ENCODE measurements around the gene ARHGAP42.

DNA sequence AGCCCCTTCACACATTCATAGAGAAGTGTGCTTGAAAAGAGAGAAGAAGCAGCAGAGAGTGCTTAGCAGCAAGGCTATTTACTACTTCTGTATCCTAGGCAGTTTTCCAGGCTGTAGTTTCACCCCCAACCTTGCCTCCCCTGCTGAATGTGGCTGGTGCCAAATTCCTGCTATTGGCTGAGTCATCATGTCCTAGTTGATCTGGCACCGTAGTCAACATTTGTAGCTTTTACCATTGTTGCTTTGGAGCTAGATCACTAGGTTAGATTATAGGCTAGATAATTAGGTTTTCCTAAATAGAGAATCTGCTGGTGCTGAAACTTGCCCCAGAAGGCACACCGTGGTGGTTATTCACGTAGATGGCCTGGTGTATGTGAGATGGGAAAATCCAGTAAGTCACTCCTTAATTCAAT lies 32.7 kb downstream of the ARHGAP42 start:
- TF ChIP-seq POLR2AphosphoS5 (IDR thresholded peaks at IDR 0.05; ENCODE audit: borderline replicate concordance, low read depth, low read length) (no peak), EZH2 (IDR thresholded peaks at IDR 0.05) (no peak), FOXP2 (optimal IDR thresholded peaks at IDR 0.05; ENCODE audit: control extremely low read depth, extremely low read length, insufficient read depth) (no peak)

All from SK-N-MC (cell line).